NCI-H146 treated with DMSO at 0.1 percent for 48 hours (cell line): Measurements from ENCODE around the gene NAALADL2.
A peak's percentile ranks its signal among the peaks of the same experiment; 100 is the strongest.

Experiments used
- DNase-seq: peaks from one replicate; lab custom pipeline; 2025; ENCODE audit not compliant: unreplicated experiment; lab: John Stamatoyannopoulos, UW

Gene NAALADL2

GRCh38 chr3:174859114-174859735, at the start of gene NAALADL2:
TSS of gene NAALADL2 (plus strand) at chr3:174859334.
- peak; percentile 72 for DNase-seq

DNA sequence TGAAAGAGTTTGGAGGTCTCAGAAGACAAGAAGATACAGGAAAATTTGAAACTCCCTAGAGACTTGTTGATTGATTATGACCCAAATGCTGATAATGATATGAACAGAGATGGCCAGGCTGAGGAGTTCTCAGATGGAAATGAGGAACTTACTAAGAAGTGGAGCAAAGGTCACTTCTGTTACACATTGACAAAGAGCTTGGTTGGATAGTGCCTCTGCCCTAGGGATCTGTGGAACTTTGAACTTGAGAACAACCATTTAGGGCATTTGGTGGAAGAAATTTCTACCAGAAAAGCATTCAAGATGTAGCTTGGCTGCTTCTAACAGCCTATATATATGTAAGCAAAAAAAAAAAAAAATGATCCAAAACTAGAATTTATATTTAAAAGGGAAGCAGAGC, 48.9 kb upstream of the NAALADL2 start:
- DNase-seq, result no peak

DNA sequence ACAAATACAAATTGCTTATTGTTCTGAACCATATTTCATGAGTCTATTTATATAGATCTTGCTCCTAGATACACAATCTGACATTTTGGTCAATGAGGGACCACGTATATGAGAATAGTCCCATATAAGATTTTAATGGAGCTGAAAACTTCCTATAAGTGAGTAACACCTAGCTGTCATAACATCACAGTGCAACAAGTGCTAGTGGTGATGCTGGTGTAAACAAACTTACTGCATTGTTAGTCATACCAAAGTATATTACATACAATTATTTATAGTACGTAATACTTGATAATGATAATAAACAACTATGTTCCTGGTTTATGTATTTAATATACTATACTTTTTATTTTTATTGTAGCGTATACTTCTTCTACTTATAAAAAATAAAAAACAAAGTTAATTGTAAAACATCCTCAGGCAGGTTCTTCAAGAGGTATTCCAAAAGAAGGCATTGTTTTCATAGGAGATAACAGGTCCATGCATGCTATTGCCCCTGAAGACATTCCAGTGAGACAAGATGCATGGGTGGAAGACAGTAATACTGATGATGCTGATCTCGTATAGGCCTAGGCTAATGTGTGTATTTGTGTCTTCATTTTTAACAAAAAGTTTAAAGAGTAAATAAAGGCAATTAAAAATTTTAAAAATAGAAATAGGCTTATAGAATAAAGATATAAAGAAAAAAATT, 46.8 kb upstream of the NAALADL2 start:
- DNase-seq, result no peak

- DNase-seq, result no peak
These were observed 43.4 kb upstream of the NAALADL2 start for GRCh38 chr3:174815750-174816149.

GRCh38 chr3:174820885-174821284, 38.2 kb upstream of the NAALADL2 start:
- no peak for DNase-seq

GRCh38 chr3:174821477-174821876, 37.7 kb upstream of the NAALADL2 start:
- DNase-seq, result no peak

DNA sequence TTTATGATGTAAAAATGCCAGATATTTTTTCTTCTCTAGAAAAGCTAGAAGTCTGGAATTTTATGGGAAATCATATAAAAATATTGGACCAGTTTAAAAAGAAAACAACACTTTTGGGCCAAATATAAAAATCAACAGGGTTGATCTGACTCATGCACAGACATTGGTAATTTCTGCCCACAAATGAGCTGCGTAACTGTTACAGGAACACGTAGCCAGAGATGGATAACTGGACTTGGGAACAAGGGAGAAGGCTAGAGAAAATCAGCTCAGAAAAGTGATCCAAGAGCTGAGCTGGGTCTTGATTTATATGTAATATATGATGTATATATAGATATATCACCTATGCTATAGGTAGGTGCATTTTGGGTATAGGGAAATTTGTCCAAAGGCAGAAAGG, 36.8 kb upstream of the NAALADL2 start:
- no peak for DNase-seq

DNA sequence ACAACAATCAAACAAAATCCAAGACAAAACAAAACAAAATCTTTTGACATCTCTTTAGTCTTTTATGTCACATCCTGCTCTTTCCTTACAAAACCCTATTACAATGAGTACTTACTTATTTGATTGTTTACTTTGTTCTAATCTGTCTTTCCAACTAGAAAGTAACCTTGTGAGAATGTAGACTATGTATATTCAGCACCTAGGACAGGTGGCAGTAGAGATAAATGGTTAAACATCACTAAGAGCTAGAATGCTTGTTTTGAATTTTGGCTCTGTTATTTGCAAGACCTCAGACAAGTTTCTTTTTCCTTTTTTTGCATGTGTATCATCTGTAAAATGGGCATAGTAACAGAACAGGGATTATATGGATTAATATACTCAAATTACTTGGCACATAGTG, 33.1 kb upstream of the NAALADL2 start:
- no peak for DNase-seq

- no peak for DNase-seq
These were observed 14.4 kb upstream of the NAALADL2 start for GRCh38 chr3:174844746-174845145.

GRCh38 chr3:174846055-174846454, 13.1 kb upstream of the NAALADL2 start:
- DNase-seq, result no peak

DNA sequence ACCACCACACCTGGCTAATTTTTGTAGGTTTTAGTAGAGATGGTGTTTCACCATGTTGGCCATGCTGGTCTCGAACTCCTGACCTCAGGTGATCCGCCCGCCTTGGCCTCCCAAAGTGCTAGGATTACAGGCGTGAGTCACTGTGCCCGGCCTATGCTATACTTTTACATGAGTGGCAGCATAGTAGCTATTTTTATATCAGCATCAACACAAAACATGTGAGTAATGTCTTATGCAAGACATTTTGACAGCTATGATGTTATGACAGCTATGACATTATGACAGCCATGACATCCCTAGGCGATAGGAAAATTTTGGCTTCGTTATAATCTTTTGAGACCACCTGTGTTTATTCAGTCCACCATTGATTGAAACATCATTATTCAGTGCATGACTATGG, 4.1 kb upstream of the NAALADL2 start:
- DNase-seq, result no peak

DNA sequence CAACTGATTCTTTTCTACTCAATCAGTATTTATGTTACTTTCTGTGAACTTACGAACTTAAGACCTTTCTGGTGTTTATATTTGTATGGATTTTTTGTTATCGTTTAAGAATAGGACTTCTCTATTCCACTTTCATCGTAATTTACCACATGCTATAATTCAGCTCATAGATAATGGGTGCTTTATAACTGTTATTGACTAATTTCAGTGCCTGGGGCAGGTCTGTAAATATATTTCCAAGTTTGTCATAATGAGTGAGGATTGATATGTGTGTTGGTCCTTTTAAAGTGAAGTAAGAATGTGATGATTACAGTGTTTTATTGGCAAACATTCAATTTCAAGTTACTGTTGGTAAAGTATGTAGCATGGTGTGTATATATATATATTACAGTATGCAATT, 1.8 kb upstream of the NAALADL2 start:
- peak; percentile 39 for DNase-seq

DNA sequence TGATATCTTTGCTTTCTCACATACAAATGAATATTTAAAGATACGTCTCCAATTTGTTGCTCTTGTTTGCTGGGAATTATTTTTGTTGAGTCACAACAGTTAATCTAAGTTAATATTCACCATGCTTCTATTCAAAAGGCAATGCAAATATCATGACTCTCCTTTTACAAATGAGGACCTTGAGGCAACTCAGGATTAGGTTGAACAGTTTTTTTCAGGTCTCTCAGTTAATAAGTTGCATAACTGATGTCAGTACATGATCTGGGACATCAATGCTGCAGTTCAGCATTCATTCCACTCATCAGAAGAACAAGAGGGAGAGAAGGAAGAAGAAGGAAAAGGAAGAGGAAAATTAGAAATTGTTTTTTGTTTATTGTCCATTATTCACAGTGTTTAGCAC, 781 bp upstream of the NAALADL2 start:
- DNase-seq, result no peak

DNA sequence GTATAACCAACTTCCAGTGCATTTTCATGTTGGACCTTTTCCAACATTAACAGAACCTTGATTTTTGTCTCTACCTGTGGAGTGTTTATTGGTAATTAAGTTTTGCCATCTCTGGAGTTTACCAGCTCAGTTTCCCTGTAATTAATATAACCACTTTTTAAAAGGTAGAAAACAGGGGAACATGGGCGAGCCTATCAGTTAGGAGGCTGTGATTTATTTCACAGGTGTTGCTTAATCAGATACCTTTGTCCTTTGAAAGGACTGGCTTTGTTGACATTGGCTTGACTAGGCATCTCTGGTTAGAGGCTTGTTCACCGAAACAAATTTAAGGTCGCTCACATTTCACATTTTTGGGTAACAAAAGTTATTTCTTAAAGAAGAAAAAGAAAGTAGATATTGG, 622 bp downstream of the NAALADL2 start:
- peak; percentile 41 for DNase-seq

DNA sequence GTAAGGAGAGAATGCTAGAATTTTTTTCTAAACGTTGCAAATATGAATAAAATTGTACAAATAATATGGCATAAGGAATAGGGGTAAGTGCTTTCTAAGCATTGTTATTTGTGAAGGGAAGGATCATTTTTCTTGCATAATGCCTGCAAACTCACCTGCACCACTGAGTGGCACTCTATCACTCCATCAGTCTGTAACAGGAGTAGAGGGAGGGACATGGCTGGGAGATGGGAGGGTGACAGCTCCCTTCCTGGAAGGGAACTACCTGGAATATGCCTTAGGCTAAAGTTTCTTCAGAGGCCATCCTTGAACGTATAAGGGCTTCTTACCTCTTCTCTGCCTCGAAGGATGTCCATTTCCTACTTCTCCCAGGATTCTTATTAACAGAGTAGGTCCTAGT, 3.0 kb downstream of the NAALADL2 start:
- peak; percentile 64 for DNase-seq

- no peak for DNase-seq
These were observed 3.5 kb downstream of the NAALADL2 start for GRCh38 chr3:174862666-174863065.

GRCh38 chr3:174863488-174863887, 4.4 kb downstream of the NAALADL2 start:
- DNase-seq, result no peak

DNA sequence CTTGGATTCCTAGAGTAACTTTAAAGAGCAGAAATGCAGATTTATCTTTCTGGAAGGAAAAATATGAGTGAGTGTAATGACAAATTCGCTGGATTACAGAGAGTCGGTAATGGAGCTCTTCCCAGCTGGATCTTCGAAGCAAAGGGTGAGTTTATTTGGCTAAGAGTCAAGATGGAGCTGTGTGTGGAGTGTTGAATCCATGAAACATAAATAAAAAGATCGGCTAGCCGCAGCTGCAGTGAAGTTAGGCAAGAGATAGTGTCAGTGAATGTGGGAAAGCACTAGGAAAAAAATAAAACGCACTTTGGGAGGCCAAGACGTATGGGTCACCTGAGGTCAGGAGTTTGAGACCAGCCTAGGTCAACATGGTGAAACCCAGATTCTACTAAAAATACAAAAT, 10.3 kb downstream of the NAALADL2 start:
- DNase-seq, result no peak

GRCh38 chr3:174873832-174874657, 14.9 kb downstream of the NAALADL2 start:
- no peak for DNase-seq

DNA sequence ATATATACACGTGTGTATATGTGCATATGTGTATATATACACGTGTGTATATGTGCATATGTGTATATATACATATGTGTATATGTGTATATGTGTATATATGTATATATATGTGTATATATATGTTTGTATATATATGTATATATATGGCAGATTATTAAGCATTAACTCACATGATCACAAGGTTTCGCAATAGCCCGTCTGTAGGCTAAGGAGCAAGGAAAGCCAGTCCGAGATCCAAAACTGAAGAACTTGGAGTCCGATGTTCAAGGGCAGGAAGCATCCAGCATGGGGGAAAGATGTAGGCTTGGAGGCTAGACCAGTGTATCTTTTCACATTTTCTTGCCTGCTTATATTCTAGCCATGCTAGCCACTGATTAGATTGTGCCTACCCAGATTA, 23.7 kb downstream of the NAALADL2 start:
- no peak for DNase-seq

DNA sequence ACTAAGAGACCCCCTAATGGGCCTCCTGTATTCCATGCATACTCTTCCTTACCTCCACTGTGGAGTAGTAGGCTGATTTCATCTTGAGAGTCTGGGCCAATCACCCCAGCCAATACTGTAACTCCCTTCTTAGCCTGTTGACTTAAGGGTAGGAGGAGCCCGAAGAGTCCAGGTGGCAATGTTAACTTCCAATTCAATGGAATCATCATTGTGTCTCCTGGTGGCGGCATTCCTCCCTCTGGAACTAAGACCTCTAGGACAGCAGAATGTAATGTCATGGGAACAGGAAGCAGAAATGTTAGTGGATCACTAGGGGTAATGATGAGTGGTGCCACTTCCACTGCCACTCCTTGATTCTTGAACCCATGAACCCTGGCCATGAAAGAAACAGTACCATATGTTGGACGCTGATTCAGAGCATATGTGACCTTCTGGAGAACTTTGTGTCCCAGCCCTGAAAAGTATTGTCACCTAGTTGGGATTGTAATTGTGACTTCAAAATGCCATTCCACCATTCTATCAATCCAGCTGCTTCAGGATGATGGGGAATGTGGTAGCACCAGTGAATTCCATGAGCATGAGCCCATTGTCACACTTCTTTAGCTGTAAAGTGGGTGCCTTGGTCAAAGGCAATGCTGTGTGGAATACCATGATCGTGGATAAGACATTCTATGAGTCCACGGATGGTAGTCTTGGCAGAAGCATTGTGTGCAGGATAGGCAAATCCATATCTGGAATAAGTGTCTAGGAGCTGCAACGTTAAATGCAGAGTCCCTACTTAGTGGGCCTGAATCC, 24.9 kb downstream of the NAALADL2 start:
- no peak for DNase-seq
